HepG2 (cell line): ENCODE data around the gene GPC6.

ENCODE experiments used
- MXI1 ChIP-seq: IDR thresholded peaks from 3 replicates; pipeline ENCODE4 v1.6.1; 2012; ENCODE audit warnings: low read depth, low read length, inconsistent platforms, borderline replicate concordance
- POLR2AphosphoS5 ChIP-seq: IDR thresholded peaks from 2 replicates; pipeline ENCODE4 v1.6.1; 2012; ENCODE audit warnings: low read depth, low read length

GRCh38 chr13:93848247-93848646 lies 621.6 kb downstream of the GPC6 start:
- no peak for TF ChIP-seq POLR2AphosphoS5
- TF ChIP-seq MXI1: no peak
